Measurements from ENCODE around the gene FITM2. TPM values are rescaled to one million over a fixed set of nuclear protein-coding genes. Genes with fewer than 3 reads are reported as not detected.

Gene FITM2
- total RNA-seq, 1 experiment from 2014 or later: 7.4 TPM

DNA sequence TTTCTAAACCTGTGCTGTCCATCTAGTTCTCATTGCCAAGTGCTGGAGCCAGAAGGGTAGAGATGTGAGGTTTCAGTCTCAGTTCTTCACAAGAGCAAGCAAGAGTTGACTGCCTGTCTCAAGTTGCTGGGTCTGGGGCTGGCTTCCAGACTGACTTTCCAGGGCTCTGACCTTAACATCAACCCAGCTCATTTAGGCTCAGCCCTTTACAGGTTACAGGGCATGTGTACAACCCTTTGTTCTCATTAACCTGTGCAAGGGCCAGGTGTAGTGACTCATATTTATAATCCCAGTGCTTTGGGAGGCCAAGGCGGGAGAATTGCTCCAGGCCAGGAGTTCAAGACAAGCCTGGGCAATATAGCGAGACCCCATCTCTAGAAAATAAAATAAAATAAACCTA lies 30.6 kb downstream of the FITM2 start:
- Histone ChIP-seq H3K36me3 (ENCODE audit: low read depth) (no peaks in the 10 kb centered on the region), H2AFZ (no peak overlapping the region), H3K4me3 (no peak overlapping the region), H3K9me2 (ENCODE audit: insufficient read depth) (no peaks in the 10 kb centered on the region), H3K4me1 (replicated peaks; ENCODE audit: insufficient read depth) (no peaks in the 10 kb centered on the region), H3K4me2 (no peak overlapping the region), H3K9me3 (ENCODE audit: insufficient read depth, low read depth) (no peaks in the 10 kb centered on the region), H3K27me3 (ENCODE audit: insufficient read depth, low read depth) (peaks cover 9% of the 10 kb centered on the region; the same call in 1 of the 2 replicates), H4K20me1 (ENCODE audit: insufficient read depth) (no peaks in the 10 kb centered on the region; the same call in 1 of the 2 replicates), H3F3A (ENCODE audit: insufficient read depth, low read depth) (no peaks in the 10 kb centered on the region), H3K79me2 (ENCODE audit: low read depth) (no peaks in the 10 kb centered on the region), H3K27ac (no peak overlapping the region)
- no peak for DNase-seq
- TF ChIP-seq EZH2 (IDR thresholded peaks at IDR 0.05; ENCODE audit: low read depth): no peak
- TF ChIP-seq, protein P1, sequence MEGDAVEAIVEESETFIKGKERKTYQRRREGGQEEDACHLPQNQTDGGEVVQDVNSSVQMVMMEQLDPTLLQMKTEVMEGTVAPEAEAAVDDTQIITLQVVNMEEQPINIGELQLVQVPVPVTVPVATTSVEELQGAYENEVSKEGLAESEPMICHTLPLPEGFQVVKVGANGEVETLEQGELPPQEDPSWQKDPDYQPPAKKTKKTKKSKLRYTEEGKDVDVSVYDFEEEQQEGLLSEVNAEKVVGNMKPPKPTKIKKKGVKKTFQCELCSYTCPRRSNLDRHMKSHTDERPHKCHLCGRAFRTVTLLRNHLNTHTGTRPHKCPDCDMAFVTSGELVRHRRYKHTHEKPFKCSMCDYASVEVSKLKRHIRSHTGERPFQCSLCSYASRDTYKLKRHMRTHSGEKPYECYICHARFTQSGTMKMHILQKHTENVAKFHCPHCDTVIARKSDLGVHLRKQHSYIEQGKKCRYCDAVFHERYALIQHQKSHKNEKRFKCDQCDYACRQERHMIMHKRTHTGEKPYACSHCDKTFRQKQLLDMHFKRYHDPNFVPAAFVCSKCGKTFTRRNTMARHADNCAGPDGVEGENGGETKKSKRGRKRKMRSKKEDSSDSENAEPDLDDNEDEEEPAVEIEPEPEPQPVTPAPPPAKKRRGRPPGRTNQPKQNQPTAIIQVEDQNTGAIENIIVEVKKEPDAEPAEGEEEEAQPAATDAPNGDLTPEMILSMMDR (conservative IDR thresholded peaks at IDR 0.05): no peak
- ChIA-PET CTCF (no interaction called here), POLR2A (ENCODE audit: unreplicated experiment) (no interaction called here)
- intact Hi-C loops (cut with micrococcal nuclease; ENCODE audit: unreplicated experiment): no loop called here
- BruUV-seq (replicated peaks): no TSS peak

DNA sequence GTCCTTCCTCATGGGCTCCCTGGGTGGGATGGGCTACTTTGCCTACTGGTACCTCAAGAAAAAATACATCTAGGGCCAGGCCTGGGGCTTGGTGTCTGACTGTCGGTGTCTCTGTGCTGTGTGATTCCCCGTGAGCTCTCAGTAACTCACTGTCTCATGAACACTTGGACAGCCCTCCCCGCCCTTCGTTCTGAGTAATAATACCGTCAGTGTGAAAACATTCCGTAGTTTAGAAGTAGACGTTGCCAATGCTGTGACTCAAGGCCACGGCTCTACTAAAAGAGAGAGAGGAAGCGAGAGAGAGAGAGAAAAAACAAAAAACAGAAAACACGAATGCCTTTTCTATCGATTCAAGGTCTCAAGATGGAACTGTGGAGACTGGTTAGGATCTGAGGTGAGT lies 31.8 kb downstream of the FITM2 start:
- H3K79me2 ChIP-seq (ENCODE audit: low read depth): no peaks in the 10 kb centered on the region
- H3K36me3 ChIP-seq (ENCODE audit: low read depth): no peaks in the 10 kb centered on the region
- no peaks in the 10 kb centered on the region for H3K9me2 ChIP-seq (ENCODE audit: insufficient read depth)
- no peak overlapping the region for H3K4me3 ChIP-seq
- no peak overlapping the region for H3K27ac ChIP-seq
- no peak for DNase-seq
- no peak overlapping the region for H3K4me2 ChIP-seq
- ChIA-PET POLR2A (ENCODE audit: unreplicated experiment) (no interaction called here), CTCF (no interaction called here)
- H3K27me3 ChIP-seq (ENCODE audit: insufficient read depth, low read depth): peaks cover 20% of the 10 kb centered on the region
- BruUV-seq (replicated peaks): no TSS peak
- H2AFZ ChIP-seq: no peak overlapping the region
- no peaks in the 10 kb centered on the region for H3K4me1 ChIP-seq (replicated peaks; ENCODE audit: insufficient read depth)
- no peaks in the 10 kb centered on the region; the same call in 1 of the 2 replicates for H4K20me1 ChIP-seq (ENCODE audit: insufficient read depth)
- no peaks in the 10 kb centered on the region for H3K9me3 ChIP-seq (ENCODE audit: insufficient read depth, low read depth)
- TF ChIP-seq EZH2 (IDR thresholded peaks at IDR 0.05; ENCODE audit: low read depth): no peak
- TF ChIP-seq, protein P1 (conservative IDR thresholded peaks at IDR 0.05): no peak
- intact Hi-C loops (cut with micrococcal nuclease; ENCODE audit: unreplicated experiment): no loop called here
- no peaks in the 10 kb centered on the region for H3F3A ChIP-seq (ENCODE audit: insufficient read depth, low read depth)

DNA sequence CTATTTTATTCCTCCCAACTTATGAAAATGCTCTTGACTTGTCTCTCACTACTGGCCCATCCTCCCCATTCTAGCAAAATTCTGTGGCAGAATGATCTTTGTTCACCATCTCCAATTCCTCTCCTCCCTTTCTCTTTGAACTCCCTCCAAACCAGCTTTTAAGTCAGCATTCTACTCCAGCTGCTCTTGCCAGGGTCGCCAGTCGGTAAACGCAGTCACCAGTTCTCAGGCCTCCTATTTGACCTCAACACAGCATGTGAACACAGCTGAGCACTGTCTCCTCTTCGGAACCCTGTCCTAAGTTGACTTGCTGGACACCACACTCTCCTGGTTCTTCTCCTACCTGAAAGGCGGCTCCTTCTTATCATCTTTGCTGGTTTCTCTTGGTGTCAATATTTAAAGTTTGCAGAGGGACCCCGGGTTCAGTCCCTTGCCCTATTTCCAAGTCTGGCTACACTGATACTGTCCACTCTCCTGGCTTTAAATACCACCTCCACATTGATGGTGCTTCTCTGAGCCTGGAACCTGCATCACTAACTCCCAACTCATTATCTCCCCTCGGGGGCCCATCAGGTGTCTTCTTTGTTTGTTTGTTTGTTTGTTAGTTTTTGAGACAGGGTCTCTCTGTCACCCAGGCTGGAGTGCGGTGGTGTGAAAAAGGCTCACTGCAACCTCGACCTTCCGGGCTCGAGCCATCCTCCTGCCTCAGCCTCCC lies 36.5 kb downstream of the FITM2 start:
- CTCF ChIA-PET: no interaction called here
- intact Hi-C loops (cut with micrococcal nuclease; ENCODE audit: unreplicated experiment): no loop called here

More for the DNA sequence above, 36.5 kb downstream of the FITM2 start:
- no peak overlapping the region for H3K27ac ChIP-seq
- H3K9me2 ChIP-seq (ENCODE audit: insufficient read depth): no peaks in the 10 kb centered on the region
- H3F3A ChIP-seq (ENCODE audit: insufficient read depth, low read depth): no peaks in the 10 kb centered on the region
- TF ChIP-seq, protein P1 (conservative IDR thresholded peaks at IDR 0.05): no peak
- no peak for TF ChIP-seq EZH2 (IDR thresholded peaks at IDR 0.05; ENCODE audit: low read depth)
- POLR2A ChIA-PET (ENCODE audit: unreplicated experiment): no interaction called here
- peaks cover 40% of the 10 kb centered on the region for H3K27me3 ChIP-seq (ENCODE audit: insufficient read depth, low read depth)
- no peak overlapping the region for H3K4me3 ChIP-seq
- H2AFZ ChIP-seq: no peak overlapping the region
- H3K79me2 ChIP-seq (ENCODE audit: low read depth): no peaks in the 10 kb centered on the region
- H4K20me1 ChIP-seq (ENCODE audit: insufficient read depth): no peaks in the 10 kb centered on the region; the same call in 1 of the 2 replicates
- BruUV-seq (replicated peaks): no TSS peak
- no peaks in the 10 kb centered on the region for H3K9me3 ChIP-seq (ENCODE audit: insufficient read depth, low read depth)
- H3K4me2 ChIP-seq: no peak overlapping the region
- H3K4me1 ChIP-seq (replicated peaks; ENCODE audit: insufficient read depth): no peaks in the 10 kb centered on the region
- DNase-seq: no peak
- no peaks in the 10 kb centered on the region for H3K36me3 ChIP-seq (ENCODE audit: low read depth)

All from PC-9 (cell line).